PC-9 (cell line): ENCODE data around the gene TMEM18.

Experiments
- EZH2 ChIP-seq: fragments of 200-600 bp; sonication (generic); IDR thresholded peaks from 2 replicates; pipeline ENCODE4 v1.8.0; 2017; ENCODE audit warnings: antibody characterized with exemption, low read depth
- TF ChIP-seq, protein P1 (sequence below): fragments of 200-600 bp; sonication (generic); conservative IDR thresholded peaks from 2 replicates; pipeline ENCODE4 v1.6.1; 2017; ENCODE audit warnings: mixed run types, antibody characterized with exemption, mild to moderate bottlenecking, moderate library complexity

DNA sequence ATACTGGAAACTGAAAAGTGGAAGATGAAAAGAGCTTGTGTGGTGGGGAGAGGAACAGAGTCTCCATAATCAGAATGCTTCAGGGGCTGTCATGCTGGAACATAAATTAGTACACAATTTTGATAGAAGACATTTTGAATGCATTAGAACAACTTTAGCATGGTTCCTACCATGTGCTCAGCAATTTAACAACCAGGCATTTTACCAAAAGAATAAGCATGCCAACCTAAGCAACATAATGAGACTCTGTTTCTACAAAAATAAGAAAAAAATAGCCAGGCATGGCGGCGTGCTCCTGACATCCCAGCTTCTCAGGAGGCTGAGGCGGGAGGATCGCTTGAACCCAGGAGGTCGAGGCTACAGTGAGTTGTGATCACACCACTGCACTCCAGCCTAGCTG lies 40.5 kb upstream of the TMEM18 start:
- no peak for TF ChIP-seq EZH2
- TF ChIP-seq, protein P1, sequence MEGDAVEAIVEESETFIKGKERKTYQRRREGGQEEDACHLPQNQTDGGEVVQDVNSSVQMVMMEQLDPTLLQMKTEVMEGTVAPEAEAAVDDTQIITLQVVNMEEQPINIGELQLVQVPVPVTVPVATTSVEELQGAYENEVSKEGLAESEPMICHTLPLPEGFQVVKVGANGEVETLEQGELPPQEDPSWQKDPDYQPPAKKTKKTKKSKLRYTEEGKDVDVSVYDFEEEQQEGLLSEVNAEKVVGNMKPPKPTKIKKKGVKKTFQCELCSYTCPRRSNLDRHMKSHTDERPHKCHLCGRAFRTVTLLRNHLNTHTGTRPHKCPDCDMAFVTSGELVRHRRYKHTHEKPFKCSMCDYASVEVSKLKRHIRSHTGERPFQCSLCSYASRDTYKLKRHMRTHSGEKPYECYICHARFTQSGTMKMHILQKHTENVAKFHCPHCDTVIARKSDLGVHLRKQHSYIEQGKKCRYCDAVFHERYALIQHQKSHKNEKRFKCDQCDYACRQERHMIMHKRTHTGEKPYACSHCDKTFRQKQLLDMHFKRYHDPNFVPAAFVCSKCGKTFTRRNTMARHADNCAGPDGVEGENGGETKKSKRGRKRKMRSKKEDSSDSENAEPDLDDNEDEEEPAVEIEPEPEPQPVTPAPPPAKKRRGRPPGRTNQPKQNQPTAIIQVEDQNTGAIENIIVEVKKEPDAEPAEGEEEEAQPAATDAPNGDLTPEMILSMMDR, result no peak
